ENCODE results near the gene SHISA4. TPM values are rescaled to one million over a fixed set of nuclear protein-coding genes. Genes with fewer than 3 reads are reported as not detected.

The SHISA4 gene
- total RNA-seq, 3 donors from 2014 or later = 1.2 to 12.4 (median 4.0) TPM

- DNase-seq = peak in 1 of 3 donors; percentile 8
- peaks cover 9% of the 10 kb centered on the region for H3K4me1 ChIP-seq (ENCODE audit: low read depth)
- no peak for ATAC-seq
- H3K36me3 ChIP-seq (ENCODE audit: low read depth) = no peaks in the 10 kb centered on the region
- intact Hi-C loops (cut with DNase I, micrococcal nuclease) = loop anchor here in 1 of 2 donors (5.0 kb wide), 1 partner anchor 231 kb away; the partner anchor contains the start of gene GPR37L1
- no peak for TF ChIP-seq CTCF (IDR thresholded peaks at IDR 0.05)
- no peaks in the 10 kb centered on the region for H3K9me3 ChIP-seq
- H3K4me3 ChIP-seq = no peak overlapping the region
Measured at GRCh38 chr1:201891451-201892045, 2.9 kb downstream of the SHISA4 start.

- DNase-seq = peak in 1 of 3 donors; percentile 12
- H3K4me3 ChIP-seq = no peak overlapping the region
- intact Hi-C loops (cut with DNase I, micrococcal nuclease) = loop anchor here in 1 of 2 donors (5.0 kb wide), 1 partner anchor 230 kb away; the partner anchor contains the start of gene GPR37L1
- no peak for ATAC-seq
- no peaks in the 10 kb centered on the region for H3K9me3 ChIP-seq
- H3K36me3 ChIP-seq (ENCODE audit: low read depth) = no peaks in the 10 kb centered on the region
- peaks cover 9% of the 10 kb centered on the region for H3K4me1 ChIP-seq (ENCODE audit: low read depth)
- no peak for TF ChIP-seq CTCF (IDR thresholded peaks at IDR 0.05)
Measured at GRCh38 chr1:201892211-201892610, 3.5 kb downstream of the SHISA4 start.

GRCh38 chr1:201893431-201893830 lies 4.7 kb downstream of the SHISA4 start:
- ATAC-seq (no peak), DNase-seq (peak in 1 of 3 donors; percentile 15)
- H3K9me3 ChIP-seq = no peaks in the 10 kb centered on the region
- intact Hi-C loops (cut with DNase I, micrococcal nuclease) = loop anchor here in 1 of 2 donors (5.0 kb wide), 1 partner anchor 229 kb away; the partner anchor contains the start of gene GPR37L1
- H3K4me1 ChIP-seq (ENCODE audit: low read depth) = peaks cover 9% of the 10 kb centered on the region
- no peak for TF ChIP-seq CTCF (IDR thresholded peaks at IDR 0.05)
- H3K4me3 ChIP-seq = no peak overlapping the region
- H3K36me3 ChIP-seq (ENCODE audit: low read depth) = no peaks in the 10 kb centered on the region

- no peak for ATAC-seq
- no peak for DNase-seq
- TF ChIP-seq CTCF (IDR thresholded peaks at IDR 0.05) = no peak
- intact Hi-C loops (cut with DNase I, micrococcal nuclease) = loop anchor here (5.0 kb wide), 2 partner anchors 53 to 228 kb away; partner anchors contain the start of genes GPR37L1 (in 1 of the 2) and LMOD1 (in 1 of the 2)
- peaks cover 2% of the 10 kb centered on the region for H3K4me1 ChIP-seq (ENCODE audit: low read depth)
- no peaks in the 10 kb centered on the region for H3K36me3 ChIP-seq (ENCODE audit: low read depth)
- H3K4me3 ChIP-seq = no peak overlapping the region
- H3K9me3 ChIP-seq = no peaks in the 10 kb centered on the region
Measured at GRCh38 chr1:201894343-201895119, 5.8 kb downstream of the SHISA4 start.

- no peaks in the 10 kb centered on the region for H3K9me3 ChIP-seq
- no peaks in the 10 kb centered on the region for H3K36me3 ChIP-seq (ENCODE audit: low read depth)
- H3K4me1 ChIP-seq (ENCODE audit: low read depth) = no peaks in the 10 kb centered on the region
- DNase-seq = no peak
- ATAC-seq = no peak
- intact Hi-C loops (cut with DNase I, micrococcal nuclease) = loop anchor here in 1 of 2 donors (5.0 kb wide), 1 partner anchor 52 kb away; the partner anchor contains the start of gene LMOD1
- no peak for TF ChIP-seq CTCF (IDR thresholded peaks at IDR 0.05)
- no peak overlapping the region for H3K4me3 ChIP-seq
Measured at GRCh38 chr1:201895120-201895665, 6.5 kb downstream of the SHISA4 start.

Data from mucosa of descending colon (tissue), 3 donors.